Caco-2 (cell line): Measurements from ENCODE around the gene ASTN2. TPM values are rescaled to one million over a fixed set of nuclear protein-coding genes. Genes with fewer than 3 reads are reported as not detected.

ENCODE experiments used
- BruUV-seq: library from RNA; stranded (reverse); fragments of 400-500 nt; replicated peaks from 2 replicates; lab custom pipeline; 2021; lab: Mats Ljungman, UMichigan
- CTCF ChIA-PET: fragments of 300-600 bp; sonication (Branson Sonifier 250); formaldehyde crosslinking; loops from one replicate; lab custom pipeline; 2022; ENCODE audit warnings: antibody characterized with exemption; lab: Charles Lee
- POLR2A ChIA-PET: fragments of 300-600 bp; sonication (Branson Sonifier 250); formaldehyde crosslinking; loops from one replicate; lab custom pipeline; 2022; ENCODE audit warnings: antibody characterized with exemption; lab: Charles Lee
- DNase-seq, 2 experiments: peaks; one replicate each; pipeline versions ENCODE4 v3.0.0 to v3.0.0-alpha.2; 2020 to 2022
- H3K27me3 ChIP-seq: replicated peaks from 2 replicates; pipeline ENCODE4 v1.6.0; 2011; ENCODE audit warnings: low read length; ENCODE audit not compliant: control insufficient read depth, insufficient read depth
- H3K36me3 ChIP-seq: 2 replicates; pipeline ENCODE4 v1.5.1; 2011; ENCODE audit warnings: low read length; ENCODE audit not compliant: control insufficient read depth, insufficient read depth
- H3K4me1 ChIP-seq: fragments of 250-450 bp; sonication (Bioruptor Pico); 2 replicates; pipeline ENCODE4 v1.5.1; 2020; ENCODE audit warnings: mild to moderate bottlenecking
- H3K4me3 ChIP-seq: 2 replicates; pipeline ENCODE4 v1.5.1; 2011; ENCODE audit warnings: low read depth, mild to moderate bottlenecking, control low read depth, low read length
- H3K9me3 ChIP-seq: fragments of 250-450 bp; sonication (Bioruptor Pico); 2 replicates; pipeline ENCODE4 v1.5.1; 2020; ENCODE audit warnings: mild to moderate bottlenecking, moderate library complexity
- H3K27ac Mint-ChIP-seq: one replicate; pipeline ENCODE4 v1.8.0; 2022; ENCODE audit warnings: mixed read lengths; ENCODE audit not compliant: unreplicated experiment
- H3K27me3 Mint-ChIP-seq: one replicate; pipeline ENCODE4 v1.8.0; 2022; ENCODE audit warnings: mixed read lengths; ENCODE audit not compliant: insufficient read depth, unreplicated experiment
- H3K36me3 Mint-ChIP-seq: one replicate; pipeline ENCODE4 v1.8.0; 2022; ENCODE audit warnings: mild to moderate bottlenecking, mixed read lengths; ENCODE audit not compliant: insufficient read depth, unreplicated experiment
- H3K4me1 Mint-ChIP-seq: one replicate; pipeline ENCODE4 v1.8.0; 2022; ENCODE audit warnings: low read depth, mixed read lengths; ENCODE audit not compliant: unreplicated experiment
- H3K4me3 Mint-ChIP-seq: one replicate; pipeline ENCODE4 v1.8.0; 2022; ENCODE audit warnings: mild to moderate bottlenecking, moderate library complexity, mixed read lengths; ENCODE audit not compliant: unreplicated experiment
- H3K9me3 Mint-ChIP-seq: one replicate; pipeline ENCODE4 v1.8.0; 2022; ENCODE audit warnings: mixed read lengths; ENCODE audit not compliant: unreplicated experiment
- CTCF ChIP-seq, 2 experiments: fragments of 200-600 bp in 1 of 2; IDR thresholded peaks; 1 replicate in 1 of 2; 2 replicates in 1 of 2; pipeline versions ENCODE4 v1.5.1 to v1.8.0; 2011 to 2022; ENCODE audit warnings: antibody characterized with exemption in 1 of 2, control low read depth in 1 of 2, inconsistent platforms in 1 of 2, low read depth in 1 of 2, low read length in 1 of 2, mild to moderate bottlenecking in 1 of 2, moderate library complexity in 1 of 2; ENCODE audit not compliant: insufficient read depth in 1 of 2, severe bottlenecking in 1 of 2, unreplicated experiment in 1 of 2
- intact Hi-C: fragments of 100-400 bp; cut with micrococcal nuclease; formaldehyde crosslinking; loops from one replicate; pipeline ENCODE4 v1.10.0; 2022; ENCODE audit not compliant: unreplicated experiment
- total RNA-seq: library from RNA; stranded (reverse); gene quantifications from 2 replicates; pipeline ENCODE4 v1.2.3, GENCODE V29; 2022

The ASTN2 gene
- total RNA-seq, 1 experiment from 2014 or later = 12.7 TPM

- H3K27ac Mint-ChIP-seq = no peak overlapping the region
- Histone ChIP-seq H3K4me1 (no peaks in the 10 kb centered on the region), H3K9me3 (no peaks in the 10 kb centered on the region; the same call in 1 of the 2 replicates), H3K36me3 (no peaks in the 10 kb centered on the region), H3K4me3 (no peak overlapping the region), H3K27me3 (no peaks in the 10 kb centered on the region)
- H3K9me3 Mint-ChIP-seq = peaks cover 25% of the 10 kb centered on the region
- H3K27me3 Mint-ChIP-seq = no peaks in the 10 kb centered on the region
- H3K4me1 Mint-ChIP-seq = no peaks in the 10 kb centered on the region
- BruUV-seq = no TSS peak
- no peak for TF ChIP-seq CTCF (IDR thresholded peaks at IDR 0.05; ENCODE audit: insufficient read depth in 1 of 2, low read depth in 1 of 2, low read length in 1 of 2, severe bottlenecking in 1 of 2, unreplicated experiment in 1 of 2)
- no peak overlapping the region for H3K4me3 Mint-ChIP-seq
- CTCF ChIA-PET = no interaction called here
- no peak for DNase-seq
- intact Hi-C loops = no loop called here
- POLR2A ChIA-PET = no interaction called here
- H3K36me3 Mint-ChIP-seq = no peaks in the 10 kb centered on the region
These were observed 899.3 kb downstream of the ASTN2 start for GRCh38 chr9:116515541-116515940.

DNA sequence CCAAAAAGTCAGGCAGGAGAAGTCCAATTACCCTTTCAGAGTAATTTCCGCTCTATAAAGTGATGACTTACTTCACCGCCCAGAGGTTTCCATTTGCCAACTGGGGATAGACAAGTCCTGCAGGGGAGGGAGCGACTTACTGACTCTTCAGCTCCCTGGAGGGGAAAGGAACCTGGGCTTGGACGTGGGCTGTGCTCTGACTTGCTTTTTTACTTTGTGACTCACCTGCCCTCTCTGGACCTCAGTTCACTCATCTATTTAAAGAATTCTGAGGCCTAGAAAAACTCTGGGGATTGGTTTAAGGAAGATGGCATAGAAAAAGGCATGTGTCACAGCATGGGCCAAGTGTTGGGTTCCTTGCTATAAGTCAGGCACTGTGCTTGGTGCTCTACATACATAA, 908.2 kb downstream of the ASTN2 start:
- ChIA-PET CTCF (no interaction called here), POLR2A (no interaction called here)
- TF ChIP-seq CTCF (IDR thresholded peaks at IDR 0.05; ENCODE audit: insufficient read depth in 1 of 2, low read depth in 1 of 2, low read length in 1 of 2, severe bottlenecking in 1 of 2, unreplicated experiment in 1 of 2) = no peak
- no peaks in the 10 kb centered on the region for H3K36me3 ChIP-seq
- H3K9me3 ChIP-seq = no peaks in the 10 kb centered on the region
- H3K4me3 ChIP-seq = no peak overlapping the region
- peaks cover 4% of the 10 kb centered on the region for H3K9me3 Mint-ChIP-seq
- no peak overlapping the region for H3K4me3 Mint-ChIP-seq
- H3K27ac Mint-ChIP-seq = no peak overlapping the region
- no peak for DNase-seq
- H3K27me3 ChIP-seq = no peaks in the 10 kb centered on the region
- peaks cover 27% of the 10 kb centered on the region for H3K4me1 Mint-ChIP-seq
- peaks cover 5% of the 10 kb centered on the region for H3K36me3 Mint-ChIP-seq
- intact Hi-C loops = no loop called here
- no peaks in the 10 kb centered on the region for H3K27me3 Mint-ChIP-seq
- no TSS peak for BruUV-seq
- H3K4me1 ChIP-seq = peaks cover 16% of the 10 kb centered on the region

GRCh38 chr9:116504893-116505480, 909.9 kb downstream of the ASTN2 start:
- TF ChIP-seq CTCF (IDR thresholded peaks at IDR 0.05; ENCODE audit: insufficient read depth in 1 of 2, low read depth in 1 of 2, low read length in 1 of 2, severe bottlenecking in 1 of 2, unreplicated experiment in 1 of 2) = no peak
- no peak overlapping the region for H3K4me3 ChIP-seq
- H3K36me3 ChIP-seq = no peaks in the 10 kb centered on the region
- H3K27me3 ChIP-seq = no peaks in the 10 kb centered on the region
- H3K36me3 Mint-ChIP-seq = peaks cover 5% of the 10 kb centered on the region
- H3K9me3 Mint-ChIP-seq = no peaks in the 10 kb centered on the region
- intact Hi-C loops = loop anchor here (1.0 to 2.0 kb wide), 2 partner anchors 42 to 70 kb away; no protein-coding TSS in a partner anchor
- ChIA-PET CTCF (no interaction called here), POLR2A (interaction anchor here (0.6 kb wide), 1 partner anchor 207 kb away, joined by 5 read pairs; no protein-coding TSS in a partner anchor)
- H3K4me1 Mint-ChIP-seq = peaks cover 27% of the 10 kb centered on the region
- H3K4me1 ChIP-seq = peaks cover 20% of the 10 kb centered on the region
- no peaks in the 10 kb centered on the region for H3K9me3 ChIP-seq
- peak in 1 of 2 experiments; percentile 3 for DNase-seq
- H3K4me3 Mint-ChIP-seq = no peak overlapping the region
- no peaks in the 10 kb centered on the region for H3K27me3 Mint-ChIP-seq
- no peak overlapping the region for H3K27ac Mint-ChIP-seq
- no TSS peak for BruUV-seq
